Activated T-cell treated with anti-CD3 and anti-CD28 coated beads for 4 hours (primary cell): ENCODE results near the gene SFRP2.

ENCODE experiments used
- DNase-seq: peaks from one replicate; pipeline ENCODE4 v3.0.0-alpha.2; 2020

SFRP2 gene

DNA sequence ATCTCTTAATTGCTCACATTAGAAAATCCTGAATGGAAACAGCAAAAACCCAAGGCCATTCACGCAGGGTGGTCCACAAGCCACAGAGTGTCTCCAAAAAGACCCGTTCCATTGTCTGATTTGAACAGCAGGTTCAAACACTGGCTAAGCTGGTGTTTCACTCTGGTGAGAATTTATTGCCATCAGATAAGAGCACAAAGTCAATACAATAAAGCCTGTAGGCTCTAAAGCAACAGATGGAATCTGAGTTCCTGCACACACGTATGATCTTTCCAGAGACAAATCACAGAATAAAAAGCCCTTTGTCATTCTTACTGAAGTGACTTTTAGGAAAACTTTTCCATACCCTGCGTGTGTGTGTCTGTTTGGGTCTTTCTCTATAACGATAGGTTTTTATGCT lies 5.1 kb upstream of the SFRP2 start:
- no peak for DNase-seq

DNA sequence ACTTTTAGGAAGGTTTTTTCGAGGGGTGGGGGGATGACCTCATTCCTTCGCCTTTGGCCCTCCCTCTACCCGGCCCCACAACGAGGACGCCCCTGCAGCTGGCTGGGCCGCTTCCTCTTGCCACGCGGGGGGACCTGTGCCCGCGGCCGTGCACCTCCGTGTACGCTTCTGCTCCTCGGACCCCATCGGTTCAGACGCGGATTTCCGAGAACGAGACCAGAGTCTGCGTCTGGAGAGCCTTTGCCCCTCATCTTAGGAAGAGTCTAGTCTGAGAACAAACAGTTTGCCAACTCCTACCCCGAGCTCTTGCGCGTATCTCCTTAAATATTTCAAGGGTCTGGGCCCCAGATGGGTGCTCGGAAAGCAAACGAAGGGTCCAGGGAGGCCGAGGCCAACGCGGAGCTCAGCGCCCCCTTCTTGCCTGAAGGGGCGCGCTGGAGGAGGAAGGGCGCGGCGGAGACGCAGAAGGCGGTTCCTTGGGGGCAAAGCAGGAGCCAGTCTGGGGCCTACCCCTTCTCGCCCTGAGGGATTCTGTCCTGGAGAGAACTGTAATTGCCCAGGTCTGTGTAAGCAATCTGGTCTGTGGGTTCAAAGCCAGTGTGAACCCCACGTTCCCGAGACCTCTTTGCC lies 3.9 kb upstream of the SFRP2 start:
- no peak for DNase-seq

DNA sequence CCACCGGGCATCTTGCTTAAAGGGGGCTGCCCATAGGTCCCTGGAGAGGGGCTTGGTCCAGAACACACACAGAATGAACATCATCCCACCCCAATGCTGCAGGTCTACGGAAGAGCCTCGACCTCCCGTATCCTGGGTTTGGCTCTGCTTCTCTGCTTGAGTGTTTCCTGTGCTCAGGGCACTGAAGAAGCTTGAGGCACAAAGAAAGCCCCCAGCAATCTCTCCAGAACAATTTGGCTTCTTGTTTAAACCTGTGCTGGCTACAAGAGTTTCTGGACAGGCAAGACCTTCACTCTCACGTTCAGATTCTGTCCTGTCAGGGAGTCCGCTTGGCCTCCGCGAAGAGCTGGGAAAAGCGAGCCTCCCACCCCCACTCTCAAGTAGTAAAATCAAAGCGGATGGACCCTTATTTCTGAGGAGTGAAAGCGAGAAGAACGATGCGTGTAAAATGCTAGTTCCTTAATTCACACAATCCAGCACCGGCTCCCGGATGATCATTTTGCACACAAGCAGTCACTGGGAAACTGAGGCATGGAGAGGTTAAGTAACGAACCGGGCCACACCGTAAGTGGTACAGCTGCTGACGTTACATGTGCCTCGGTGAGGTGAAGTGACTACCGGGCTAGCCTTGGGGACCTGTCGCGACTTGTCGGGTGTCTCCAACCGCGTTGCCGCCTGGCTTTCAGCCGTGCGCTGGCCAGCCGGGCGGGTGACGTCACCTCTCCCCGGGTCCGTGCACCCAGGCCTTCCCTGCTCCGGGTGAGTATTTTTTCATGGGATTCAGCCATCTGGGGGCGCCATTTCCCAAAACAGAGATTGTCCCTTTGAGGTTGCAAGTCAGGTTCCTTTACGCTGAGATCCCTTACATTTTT lies 3.1 kb upstream of the SFRP2 start:
- no peak for DNase-seq

DNA sequence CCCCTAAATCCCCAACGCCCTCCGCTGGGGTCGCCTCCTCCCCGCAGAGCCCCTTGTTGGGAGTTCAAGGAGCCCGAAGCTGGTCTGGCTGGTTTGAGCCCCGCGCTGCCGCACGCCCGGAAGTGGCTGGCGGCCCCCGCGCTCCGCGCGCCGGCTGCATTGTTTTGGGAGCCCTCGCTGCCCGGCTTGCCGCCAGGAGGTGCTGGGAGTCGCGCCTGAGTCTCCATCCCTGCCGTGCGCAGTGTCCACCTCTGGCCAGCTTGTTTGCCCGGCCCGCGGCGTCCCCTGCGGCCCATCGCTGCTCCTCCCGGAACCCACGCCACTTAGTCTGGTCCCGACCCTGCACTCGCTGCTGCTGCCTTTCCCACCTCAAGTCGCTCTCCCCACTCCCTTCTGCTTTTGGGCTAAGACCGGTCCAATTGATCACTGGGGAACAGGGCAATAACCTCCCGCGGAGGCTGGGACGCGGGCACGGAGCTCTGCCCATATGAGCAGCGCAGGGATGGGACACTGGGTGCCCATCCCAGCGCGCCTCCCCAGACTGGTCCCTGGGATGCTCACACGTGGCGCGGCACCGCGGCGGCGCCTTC lies 2.2 kb upstream of the SFRP2 start:
- no peak for DNase-seq

DNA sequence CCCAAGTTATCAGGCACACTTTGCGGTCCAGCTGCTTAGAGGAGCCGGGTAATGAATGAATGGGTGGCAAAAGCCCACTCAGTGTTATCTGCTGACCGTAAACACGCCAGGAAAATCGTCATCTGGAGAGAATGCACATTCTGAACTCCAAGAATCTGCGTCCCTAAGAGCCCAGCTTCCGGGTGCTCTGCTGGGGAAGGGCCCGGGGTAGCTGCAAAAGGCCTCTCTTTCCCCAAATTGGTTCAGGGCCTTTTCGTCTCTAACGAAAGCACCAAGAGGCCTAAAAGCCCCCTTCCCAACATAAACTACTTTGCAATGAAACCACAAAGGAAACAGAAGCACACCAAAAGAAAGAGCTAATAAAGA lies 1.6 kb upstream of the SFRP2 start:
- DNase-seq = no peak

DNA sequence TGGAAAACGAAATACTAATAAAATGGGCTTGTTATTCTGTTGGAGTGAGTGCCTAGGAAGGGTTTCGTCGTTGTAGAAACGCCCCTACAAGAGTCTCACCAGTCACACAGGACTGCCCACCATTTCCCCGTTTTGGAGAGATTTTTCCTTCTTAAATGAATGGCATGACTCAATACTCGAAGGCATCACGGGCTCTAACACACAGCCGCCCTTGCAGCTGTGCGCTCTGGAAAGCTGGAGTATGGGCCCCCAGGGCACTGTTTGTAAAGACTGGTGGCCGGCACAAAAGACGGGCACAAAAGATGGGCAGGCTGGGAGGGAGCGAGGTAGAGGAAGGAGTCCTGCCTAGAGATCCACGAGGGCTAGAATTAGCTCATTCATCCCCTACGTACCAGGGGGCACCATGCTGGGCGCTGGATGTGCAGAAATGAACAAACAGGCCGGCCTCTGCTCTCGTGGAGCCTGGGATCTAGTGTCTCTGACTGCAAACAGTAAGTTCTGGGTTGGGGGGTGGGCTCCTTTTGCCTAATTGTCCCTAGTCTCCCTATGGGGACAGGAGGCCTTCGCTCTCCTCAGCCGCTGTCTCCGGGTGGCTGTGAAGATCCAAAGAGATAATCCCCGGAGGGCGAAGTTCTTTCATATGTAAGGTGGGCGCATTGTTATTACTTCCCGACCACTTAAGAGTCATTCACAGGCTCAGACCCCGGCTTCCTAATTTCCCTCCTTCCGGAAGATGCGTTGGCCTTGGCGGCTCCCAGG lies 1.0 kb upstream of the SFRP2 start:
- DNase-seq = no peak

DNA sequence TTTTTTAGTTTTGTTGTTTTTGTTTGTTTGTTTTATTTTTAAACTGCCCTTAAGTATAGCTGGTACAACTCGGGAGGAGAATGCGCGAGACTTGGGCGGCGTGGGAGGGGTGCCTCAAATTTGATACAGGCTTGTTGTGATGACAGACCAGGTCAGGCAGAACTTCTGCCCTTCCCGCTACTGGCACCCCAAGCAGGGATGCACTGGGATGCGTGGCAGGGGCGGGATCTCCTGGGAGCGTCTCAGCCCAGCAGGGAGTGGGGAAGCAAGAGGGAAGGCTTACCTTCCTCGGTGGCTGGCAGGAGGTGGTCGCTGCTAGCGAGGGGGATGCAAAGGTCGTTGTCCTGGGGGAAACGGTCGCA lies 851 bp downstream of the SFRP2 start:
- DNase-seq = no peak

DNA sequence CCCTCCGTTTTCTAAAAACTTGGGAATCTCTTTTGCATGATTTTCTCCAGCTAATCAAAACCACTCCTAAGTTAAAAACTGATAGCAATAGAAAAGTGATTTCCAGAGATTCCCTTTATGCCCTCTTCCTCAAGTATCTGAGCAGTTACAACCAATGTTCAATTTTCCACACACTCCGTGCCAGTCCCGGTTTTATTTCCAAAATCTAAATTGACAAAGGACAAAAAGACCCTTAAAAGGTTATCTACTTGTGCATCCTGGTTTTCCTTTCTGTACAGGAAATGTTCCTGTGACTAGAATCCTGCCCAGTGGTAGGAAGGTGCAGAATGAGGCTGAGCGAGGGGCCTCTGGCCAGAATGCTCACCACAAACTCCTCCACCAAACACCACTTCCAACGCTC lies 1.3 kb downstream of the SFRP2 start:
- DNase-seq = no peak

DNA sequence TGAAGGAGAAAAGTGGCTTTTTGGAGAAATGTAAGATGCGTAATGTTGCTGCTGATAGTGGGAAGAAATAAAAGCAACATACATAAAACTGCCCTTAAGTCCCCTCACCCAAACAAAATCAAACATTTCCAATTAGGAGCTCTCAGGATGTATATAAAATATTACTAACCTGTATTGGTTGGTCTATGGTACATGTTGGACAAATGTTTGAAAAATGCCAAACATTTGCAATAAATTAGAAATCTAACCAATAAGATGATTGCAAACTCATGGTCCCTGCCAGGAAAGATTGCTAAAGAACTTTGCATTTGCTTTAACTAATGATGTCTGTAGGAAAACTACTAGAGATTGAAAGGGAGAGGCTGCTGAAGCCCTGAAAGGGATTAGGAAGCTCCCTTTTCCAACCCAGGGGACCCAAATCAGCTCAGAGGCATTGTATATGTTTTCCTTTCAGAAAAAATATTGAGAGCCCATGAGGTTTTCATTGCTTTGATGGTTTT lies 1.8 kb downstream of the SFRP2 start:
- DNase-seq = no peak

DNA sequence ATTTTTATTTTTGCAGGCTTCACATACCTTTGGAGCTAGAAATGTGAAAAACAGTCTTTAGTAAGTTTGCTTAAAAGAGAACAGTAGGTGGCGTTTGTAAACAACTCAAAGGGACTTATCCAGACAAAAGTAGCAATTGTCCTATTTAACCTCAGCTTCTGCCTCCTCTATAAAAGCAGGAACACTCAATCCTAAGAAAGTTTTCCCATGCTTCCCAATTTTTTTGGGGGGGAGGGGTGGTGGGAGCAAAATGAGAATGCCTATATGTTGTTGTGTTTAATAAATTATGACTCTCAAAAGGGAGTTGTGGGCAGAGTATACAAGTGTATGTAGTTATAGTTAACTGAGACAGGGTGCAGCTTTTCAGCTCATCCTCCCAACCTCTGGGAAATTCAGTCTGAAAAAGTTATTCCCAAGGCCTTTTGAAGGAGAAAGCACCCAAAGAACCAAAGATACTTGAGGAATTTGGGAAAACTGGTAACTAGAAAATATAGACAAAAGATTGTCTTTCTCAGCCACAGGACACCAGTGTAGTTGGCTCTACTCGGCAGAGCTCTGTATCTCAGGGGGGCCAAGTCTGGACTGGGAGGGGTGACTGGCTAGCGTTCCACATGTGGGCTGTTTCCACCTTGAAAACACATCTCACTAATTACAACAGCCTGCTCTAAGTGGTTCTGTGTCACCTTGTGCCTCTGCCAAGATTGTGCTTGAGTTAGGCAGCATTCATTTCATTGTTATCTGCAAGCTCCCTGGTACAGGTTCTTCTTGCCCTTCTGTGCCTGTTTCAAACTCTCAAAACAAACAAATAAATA lies 2.8 kb downstream of the SFRP2 start:
- no peak for DNase-seq

DNA sequence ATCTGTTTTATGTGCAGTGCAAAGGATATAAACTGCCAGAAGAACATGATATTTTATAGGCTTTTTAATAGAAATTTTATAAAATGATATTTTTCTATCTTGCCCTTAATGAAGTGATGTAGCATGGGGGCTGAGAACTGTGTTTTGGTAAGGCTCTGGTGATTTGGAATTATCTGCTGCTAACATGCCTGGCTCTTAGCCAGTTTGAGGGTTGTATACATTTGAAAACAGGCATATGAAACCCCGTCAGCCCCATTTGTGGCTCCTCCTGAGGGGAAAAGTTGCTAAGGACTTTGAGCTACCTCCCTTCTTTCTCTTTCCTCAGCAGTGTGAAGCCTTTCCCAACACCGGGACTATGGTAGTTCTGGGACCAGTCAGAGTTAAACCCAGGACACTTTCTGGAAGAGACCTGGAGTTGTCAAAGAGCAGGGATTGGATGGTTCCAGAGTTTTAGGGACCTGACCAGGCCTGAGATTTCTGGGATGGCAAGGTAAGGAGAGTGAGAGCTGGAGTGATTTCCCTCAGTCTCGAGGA lies 4.7 kb downstream of the SFRP2 start:
- DNase-seq = no peak

DNA sequence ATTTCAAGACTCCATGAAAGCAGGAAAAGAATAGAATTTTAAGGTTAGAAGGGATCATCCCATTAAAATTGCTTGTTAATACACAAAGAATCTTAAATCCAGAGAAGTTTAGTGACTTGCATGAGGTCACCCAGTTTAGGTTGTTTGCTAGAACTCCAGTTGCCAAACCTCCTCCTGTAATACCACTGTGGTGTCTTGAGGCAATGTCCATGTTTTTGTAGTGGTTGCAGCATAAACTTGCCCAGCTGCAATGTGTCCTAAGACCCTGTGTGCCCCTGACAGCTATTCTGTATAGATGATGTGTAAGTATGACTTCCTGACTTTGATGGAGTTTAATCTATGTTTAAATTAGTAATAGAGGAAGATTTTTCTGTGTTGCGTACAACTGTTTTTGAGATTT lies 6.3 kb downstream of the SFRP2 start:
- DNase-seq = no peak

DNA sequence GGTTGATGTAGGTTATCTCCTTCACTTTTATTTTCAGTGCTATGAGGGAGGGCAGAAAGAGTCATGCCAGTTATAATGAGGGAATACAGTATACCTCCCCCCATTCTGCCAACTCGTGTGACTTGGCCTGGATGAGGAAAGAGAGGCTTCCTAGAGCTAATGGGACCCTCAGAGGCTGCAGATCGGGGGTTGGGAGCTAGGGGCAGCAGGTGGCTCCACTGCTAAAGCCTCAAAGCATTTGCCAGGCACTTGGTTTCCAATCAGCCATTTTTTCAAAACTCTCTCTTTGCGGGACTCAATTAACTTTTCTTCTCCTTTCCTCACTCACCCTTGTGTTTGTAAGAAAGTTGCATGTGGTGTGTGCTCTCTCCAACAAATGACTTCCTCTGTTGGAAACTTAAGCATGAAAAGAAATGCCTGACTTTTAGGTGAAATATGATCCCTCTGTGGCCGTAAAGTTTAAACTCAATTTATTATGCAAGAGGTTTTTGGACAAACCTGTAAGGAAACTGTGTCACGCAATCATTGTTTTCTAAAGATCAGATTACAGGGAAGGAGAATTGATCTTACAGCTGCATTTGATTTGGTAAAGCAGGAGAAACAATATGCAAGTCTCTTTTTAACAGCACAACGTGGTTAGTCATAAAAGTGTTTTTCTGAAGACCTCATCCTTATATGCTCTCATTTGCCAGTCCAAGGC lies 7.0 kb downstream of the SFRP2 start:
- DNase-seq = no peak

DNA sequence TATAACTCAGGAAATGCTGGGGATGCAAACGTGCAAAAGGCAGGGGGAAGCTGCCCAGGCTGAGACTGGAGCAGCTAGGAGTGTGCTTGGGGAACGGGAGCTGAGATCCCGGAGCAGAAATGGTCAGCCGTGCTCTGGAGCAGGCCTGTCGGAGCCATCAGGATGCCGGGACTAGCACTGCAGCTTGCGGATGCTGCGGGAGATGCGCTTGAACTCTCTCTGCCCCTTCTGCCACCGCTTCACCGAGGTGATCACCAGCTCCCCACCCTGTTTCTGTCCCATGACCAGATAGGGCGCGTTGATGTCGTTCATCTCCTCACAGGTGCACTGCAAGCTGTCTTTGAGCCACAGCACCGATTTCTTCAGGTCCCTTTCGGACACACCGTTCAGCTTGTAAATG lies 7.6 kb downstream of the SFRP2 start:
- DNase-seq = no peak

DNA sequence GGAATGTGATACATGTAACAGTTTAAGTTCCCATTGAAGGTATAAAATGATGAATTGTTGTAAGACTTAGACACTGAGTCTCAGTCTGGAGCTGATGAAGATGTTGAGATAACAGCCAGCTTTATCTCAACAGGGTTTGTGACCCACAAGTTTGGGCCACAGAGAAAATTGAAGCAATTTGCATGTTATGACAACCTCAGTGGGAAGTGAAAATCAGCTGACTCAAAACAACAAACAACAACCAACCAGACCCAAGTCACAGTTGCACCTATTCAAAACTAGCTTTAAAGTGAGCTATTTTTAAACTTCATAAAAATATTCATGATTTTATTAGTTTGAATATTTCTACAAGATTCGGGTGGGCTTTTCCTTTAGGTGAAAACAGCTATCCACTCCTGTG lies 8.0 kb downstream of the SFRP2 start:
- no peak for DNase-seq

DNA sequence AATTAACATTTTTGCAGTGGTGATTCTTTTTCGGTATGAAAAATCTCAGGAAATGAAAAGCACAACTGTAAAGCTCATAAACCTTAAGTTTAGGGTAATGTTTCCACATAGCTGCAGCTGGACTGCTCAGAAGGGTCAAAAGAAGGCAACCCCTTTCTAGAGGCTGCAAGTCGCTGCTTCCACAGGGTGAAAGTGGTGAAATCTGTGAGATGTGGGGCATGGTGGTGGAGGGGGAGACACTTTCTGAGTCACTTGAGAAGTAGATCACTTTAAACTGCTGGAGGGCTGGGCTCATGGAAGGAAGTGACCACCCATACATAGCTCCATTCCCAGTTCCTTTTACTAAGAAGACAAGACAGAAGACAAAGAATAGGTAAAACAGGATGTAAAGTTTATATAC lies 8.7 kb downstream of the SFRP2 start:
- no peak for DNase-seq

DNA sequence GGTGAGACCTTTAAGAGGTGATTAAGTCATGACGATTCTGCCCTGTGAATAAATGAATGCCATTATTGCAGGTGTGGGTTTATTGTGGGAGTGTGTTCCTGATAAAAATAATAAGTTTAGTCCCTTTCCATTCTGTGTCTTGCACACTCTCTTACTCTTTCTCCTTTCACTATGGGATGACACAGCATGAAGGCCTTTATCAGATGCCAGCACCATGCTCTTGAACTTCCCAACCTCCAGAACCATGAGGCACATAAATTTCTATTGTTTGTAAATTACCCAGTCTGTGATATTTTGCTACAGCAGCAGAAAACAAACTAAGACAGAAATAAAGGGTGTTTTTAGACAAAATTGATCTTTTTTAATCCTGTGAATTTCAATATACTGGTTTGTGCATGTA lies 10.5 kb downstream of the SFRP2 start:
- no peak for DNase-seq

DNA sequence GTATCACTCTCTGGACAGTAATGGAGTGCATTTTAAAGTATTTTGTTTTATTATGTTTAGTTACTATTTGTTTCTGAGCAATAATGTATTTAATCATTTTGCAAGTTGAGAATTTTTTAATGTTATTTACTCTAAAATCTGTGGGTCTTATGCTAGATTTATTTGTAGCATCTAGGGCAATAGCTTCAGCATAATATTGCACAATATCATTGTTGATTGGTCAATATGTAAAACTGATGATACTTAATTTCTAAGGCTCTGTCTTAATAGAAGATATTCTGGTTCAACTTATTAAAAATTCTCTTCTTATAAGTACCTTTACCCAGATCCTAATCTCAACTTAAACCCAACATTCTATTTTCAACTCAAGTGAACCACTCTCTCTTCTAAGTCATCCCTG lies 11.5 kb downstream of the SFRP2 start:
- no peak for DNase-seq

DNA sequence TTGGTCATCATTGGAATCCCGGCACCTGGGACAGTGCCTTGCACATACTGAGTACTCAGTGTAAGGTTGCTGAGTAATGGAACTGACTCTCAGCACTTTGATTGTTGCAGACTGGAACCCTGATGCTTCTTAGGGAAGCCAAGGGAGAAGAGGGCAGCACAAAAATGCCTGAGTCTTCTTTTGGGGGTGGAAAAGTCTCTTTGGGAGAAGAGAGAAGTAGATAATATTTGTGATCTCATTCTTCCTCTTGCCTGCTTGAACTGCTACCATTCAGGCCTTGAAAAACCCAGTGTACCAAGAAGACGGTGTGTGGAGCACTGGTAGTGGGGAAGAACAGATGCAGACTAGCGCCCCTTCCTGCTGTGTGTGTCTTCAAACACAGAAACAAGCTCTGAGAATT lies 12.3 kb downstream of the SFRP2 start:
- DNase-seq = no peak

DNA sequence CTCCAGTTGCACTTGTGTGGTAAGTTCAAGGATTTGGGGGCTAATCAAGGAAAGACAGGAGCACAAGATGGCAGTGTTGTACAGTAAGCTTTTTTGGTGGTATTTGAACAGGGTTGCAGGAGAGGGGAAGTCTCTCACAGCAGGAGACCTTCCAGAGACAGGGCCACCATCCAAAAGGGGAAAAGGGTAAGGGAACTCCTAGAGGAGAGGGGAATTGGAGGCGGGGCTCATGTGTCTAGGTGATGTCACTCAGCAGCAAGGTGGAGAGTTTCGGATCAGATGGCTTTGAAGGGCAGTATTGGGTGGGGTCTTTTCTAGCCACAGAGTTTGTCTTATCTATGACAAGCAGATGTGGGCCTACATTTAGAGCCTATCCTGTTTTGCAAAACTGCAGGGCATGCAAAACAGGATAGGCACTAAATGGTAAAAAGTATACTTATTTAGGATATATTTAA lies 15.6 kb downstream of the SFRP2 start:
- DNase-seq = no peak

DNA sequence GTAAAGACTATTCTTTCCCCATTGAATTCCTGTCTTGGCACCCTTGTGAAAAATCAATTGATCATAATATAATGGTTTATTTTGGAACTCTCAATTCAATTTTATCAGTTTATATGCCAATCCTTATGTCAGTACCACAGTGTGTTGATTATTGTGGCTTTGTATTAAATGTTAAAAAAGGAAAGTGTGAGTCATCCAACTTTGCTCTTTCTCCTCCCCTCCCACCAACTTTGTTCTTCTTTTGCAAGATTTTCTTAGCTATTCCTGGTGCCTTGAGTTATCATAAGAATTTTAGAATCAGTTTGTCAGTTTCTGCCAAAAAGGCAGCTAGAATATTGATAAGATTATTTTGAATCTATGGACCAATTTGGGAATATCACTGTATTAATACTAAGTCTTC lies 17.8 kb downstream of the SFRP2 start:
- DNase-seq = no peak

DNA sequence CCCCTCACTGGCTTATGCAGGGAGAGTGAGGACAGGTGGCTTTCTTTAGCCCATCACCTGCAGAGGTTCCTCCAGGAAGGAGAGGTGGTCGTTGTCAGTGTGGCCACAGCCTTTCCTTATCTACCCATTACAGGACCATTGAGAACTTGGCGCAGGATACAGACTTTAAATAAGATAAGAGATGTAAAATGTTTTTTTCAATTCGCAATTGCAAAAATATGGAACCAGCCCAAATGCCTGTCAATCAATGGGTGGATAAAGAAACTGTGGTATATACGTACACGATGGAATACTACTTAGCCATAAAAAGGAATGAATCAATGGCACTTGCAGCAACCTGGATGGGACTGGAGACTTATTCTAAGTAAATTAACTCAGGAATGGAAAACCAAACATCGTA lies 22.1 kb downstream of the SFRP2 start:
- no peak for DNase-seq
